Activated CD8-positive, alpha-beta memory T cell treated with anti-CD3 and anti-CD28 coated beads for 48 hours (primary cell): Measurements from ENCODE around the gene GAK.

Source experiments
- DNase-seq, 3 experiments: peaks; one replicate each; pipeline ENCODE4 v3.0.0-alpha.2; 2020; ENCODE audit warnings: low read depth in 2 of 3, low spot score in 2 of 3

Gene GAK

GRCh38 chr4:964346-965025 lies 32.4 kb upstream of the GAK start:
- DNase-seq: no peak

GRCh38 chr4:963276-964225 lies 31.4 kb upstream of the GAK start:
- no peak for DNase-seq

GRCh38 chr4:962231-963208 lies 30.4 kb upstream of the GAK start:
- DNase-seq: no peak

GRCh38 chr4:961351-962230 lies 29.5 kb upstream of the GAK start:
- DNase-seq: no peak

- DNase-seq: no peak
These were observed 28.7 kb upstream of the GAK start for GRCh38 chr4:960636-961350.

- no peak for DNase-seq
These were observed 28.1 kb upstream of the GAK start for GRCh38 chr4:960140-960635.

GRCh38 chr4:959338-960139 lies 27.4 kb upstream of the GAK start:
- DNase-seq: no peak

GRCh38 chr4:958696-959337 lies 26.7 kb upstream of the GAK start:
- no peak for DNase-seq

- no peak for DNase-seq
These were observed 26.2 kb upstream of the GAK start for GRCh38 chr4:958314-958665.

GRCh38 chr4:957581-958313 lies 25.6 kb upstream of the GAK start:
- no peak for DNase-seq

- DNase-seq: no peak
These were observed 25.1 kb upstream of the GAK start for GRCh38 chr4:957231-957580.

GRCh38 chr4:956531-957230 lies 24.6 kb upstream of the GAK start:
- DNase-seq: no peak

GRCh38 chr4:955931-956381 lies 23.8 kb upstream of the GAK start:
- no peak for DNase-seq

GRCh38 chr4:955161-955921 lies 23.2 kb upstream of the GAK start:
- no peak for DNase-seq

GRCh38 chr4:954211-955020 lies 22.3 kb upstream of the GAK start:
- DNase-seq: no peak
